Activated T-cell treated with anti-CD3 and anti-CD28 coated beads for 48 hours (primary cell): ENCODE measurements around the gene ERBB3.

Source experiments
- DNase-seq: peaks from one replicate; pipeline ENCODE4 v3.0.0-alpha.2; 2020; ENCODE audit warnings: low read depth

ERBB3 gene

DNA sequence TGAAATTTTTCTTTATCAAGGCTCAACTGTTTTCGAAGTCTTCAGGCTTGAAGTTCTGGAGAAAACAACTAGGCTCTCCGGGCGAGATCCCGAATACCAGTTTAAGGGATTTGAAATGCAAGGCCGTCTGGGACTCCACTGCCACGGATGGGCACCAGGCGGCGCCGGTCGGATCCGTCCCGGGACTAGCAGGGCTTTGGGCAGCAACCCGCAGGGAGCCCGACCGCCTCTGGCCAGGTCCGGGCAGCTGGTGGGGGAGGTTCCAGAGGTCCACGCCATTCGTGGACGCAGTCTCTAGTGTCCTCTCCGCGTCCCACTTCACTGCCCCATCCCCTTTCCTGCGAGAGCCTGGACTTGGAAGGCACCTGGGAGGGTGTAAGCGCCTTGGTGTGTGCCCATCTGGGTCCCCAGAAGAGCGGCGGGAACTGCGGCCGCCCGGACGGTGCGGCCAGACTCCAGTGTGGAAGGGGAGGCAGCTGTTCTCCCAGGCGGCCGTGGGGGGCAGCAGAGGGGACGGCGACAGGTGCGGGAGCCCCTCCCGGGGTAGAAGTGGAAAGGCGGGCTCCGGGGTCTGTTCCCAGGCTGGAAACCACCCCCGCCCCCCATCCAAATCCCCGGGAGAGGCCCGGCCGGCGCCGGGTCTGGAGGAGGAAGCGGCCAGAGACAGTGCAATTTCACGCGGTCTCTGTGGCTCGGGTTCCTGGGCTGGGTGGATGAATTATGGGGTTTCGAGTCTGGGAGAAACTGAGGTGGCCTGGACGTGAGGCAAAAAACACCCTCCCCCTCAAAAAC, 838 bp upstream of the ERBB3 start:
- peak; percentile 49 for DNase-seq

GRCh38 chr12:56080556-56081138, 682 bp downstream of the ERBB3 start:
- no peak for DNase-seq

- no peak for DNase-seq
Measured at GRCh38 chr12:56081393-56082347, 1.7 kb downstream of the ERBB3 start.

- DNase-seq, result no peak
Measured at GRCh38 chr12:56082382-56082781, 2.4 kb downstream of the ERBB3 start.

GRCh38 chr12:56082967-56083366, 3.0 kb downstream of the ERBB3 start:
- no peak for DNase-seq

- DNase-seq, result peak; percentile 14
Measured at GRCh38 chr12:56084958-56085543, 5.1 kb downstream of the ERBB3 start.

GRCh38 chr12:56086096-56086495, 6.1 kb downstream of the ERBB3 start:
- DNase-seq, result no peak

GRCh38 chr12:56086608-56087007, 6.6 kb downstream of the ERBB3 start:
- DNase-seq, result no peak

DNA sequence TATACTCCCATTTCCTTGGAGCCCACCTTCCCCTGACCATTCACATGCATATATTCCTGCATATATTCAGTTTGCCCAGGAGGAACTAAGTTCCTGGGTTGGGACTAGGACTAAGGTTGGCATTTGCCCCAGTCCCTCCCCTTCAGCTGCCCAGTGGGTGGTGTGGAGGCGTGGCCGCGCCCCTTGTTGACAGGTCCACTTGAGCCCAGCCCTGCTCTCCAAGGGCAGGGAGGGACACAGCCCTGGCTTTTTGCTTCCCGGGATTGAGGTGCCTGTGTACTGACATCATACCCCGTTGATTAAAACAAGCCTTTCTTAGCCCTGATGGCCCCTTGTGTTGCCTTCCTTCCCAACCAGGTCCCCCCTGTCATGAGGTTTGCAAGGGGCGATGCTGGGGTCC, 7.3 kb downstream of the ERBB3 start:
- no peak for DNase-seq

DNA sequence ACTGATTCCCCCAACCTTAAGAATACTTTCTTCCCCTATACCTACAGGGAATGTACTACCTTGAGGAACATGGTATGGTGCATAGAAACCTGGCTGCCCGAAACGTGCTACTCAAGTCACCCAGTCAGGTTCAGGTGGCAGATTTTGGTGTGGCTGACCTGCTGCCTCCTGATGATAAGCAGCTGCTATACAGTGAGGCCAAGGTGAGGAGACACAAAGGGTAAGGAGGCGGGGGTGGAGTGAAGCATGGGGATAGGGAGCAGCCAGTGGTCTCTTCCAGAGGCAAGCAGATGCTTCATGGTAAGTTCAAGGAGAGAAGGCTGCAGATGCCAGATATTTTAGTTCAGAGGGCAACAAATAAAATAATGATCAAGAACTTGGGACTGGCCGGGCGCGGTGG, 17.8 kb downstream of the ERBB3 start:
- no peak for DNase-seq

DNA sequence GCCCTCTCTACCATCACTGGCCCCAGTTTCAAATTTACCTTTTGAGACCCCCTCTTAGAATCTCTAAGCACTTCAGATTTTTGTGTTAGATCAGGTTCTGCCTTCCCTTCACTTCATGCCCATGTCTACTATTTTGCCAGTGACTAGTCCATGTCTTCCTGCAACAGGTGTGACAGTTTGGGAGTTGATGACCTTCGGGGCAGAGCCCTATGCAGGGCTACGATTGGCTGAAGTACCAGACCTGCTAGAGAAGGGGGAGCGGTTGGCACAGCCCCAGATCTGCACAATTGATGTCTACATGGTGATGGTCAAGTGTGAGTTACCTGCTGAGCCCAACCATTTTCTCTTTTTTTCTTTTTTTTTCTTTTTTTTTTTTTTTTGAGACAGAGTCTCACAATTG, 18.6 kb downstream of the ERBB3 start:
- no peak for DNase-seq

- no peak for DNase-seq
Measured at GRCh38 chr12:56099787-56100186, 19.8 kb downstream of the ERBB3 start.

DNA sequence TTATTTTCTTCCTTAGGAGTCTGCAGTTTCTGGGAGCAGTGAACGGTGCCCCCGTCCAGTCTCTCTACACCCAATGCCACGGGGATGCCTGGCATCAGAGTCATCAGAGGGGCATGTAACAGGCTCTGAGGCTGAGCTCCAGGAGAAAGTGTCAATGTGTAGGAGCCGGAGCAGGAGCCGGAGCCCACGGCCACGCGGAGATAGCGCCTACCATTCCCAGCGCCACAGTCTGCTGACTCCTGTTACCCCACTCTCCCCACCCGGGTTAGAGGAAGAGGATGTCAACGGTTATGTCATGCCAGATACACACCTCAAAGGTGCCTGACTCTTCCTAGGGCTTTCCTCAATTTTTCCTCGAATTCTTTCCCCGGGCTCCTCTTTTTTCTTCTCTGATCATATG, 21.1 kb downstream of the ERBB3 start:
- DNase-seq, result no peak

GRCh38 chr12:56102683-56103065, 22.7 kb downstream of the ERBB3 start:
- DNase-seq, result no peak

DNA sequence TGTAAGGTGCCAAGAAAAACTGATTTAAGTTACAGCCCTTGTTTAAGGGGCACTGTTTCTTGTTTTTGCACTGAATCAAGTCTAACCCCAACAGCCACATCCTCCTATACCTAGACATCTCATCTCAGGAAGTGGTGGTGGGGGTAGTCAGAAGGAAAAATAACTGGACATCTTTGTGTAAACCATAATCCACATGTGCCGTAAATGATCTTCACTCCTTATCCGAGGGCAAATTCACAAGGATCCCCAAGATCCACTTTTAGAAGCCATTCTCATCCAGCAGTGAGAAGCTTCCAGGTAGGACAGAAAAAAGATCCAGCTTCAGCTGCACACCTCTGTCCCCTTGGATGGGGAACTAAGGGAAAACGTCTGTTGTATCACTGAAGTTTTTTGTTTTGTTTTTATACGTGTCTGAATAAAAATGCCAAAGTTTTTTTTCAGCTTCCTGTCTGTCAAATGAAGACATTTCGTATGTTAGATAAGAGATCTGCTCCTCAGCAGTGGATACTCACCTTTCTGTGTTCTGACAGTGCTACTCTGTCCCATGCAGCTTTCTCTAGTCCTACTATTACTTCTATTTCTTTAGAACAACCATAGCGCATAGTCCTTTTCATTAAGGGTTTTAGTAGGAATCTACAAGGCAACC, 23.2 kb downstream of the ERBB3 start:
- no peak for DNase-seq

- DNase-seq, result no peak
Measured at GRCh38 chr12:56103823-56104108, 23.8 kb downstream of the ERBB3 start.

GRCh38 chr12:56104109-56104814, 24.3 kb downstream of the ERBB3 start, which contains the start of gene PA2G4:
TSS of gene PA2G4 (plus strand) at chr12:56104559. CDS start at chr12:56104738, 179 bp downstream.
- DNase-seq, result peak; percentile 98

GRCh38 chr12:56104815-56105608, 25.0 kb downstream of the ERBB3 start:
- DNase-seq, result peak; percentile 18

DNA sequence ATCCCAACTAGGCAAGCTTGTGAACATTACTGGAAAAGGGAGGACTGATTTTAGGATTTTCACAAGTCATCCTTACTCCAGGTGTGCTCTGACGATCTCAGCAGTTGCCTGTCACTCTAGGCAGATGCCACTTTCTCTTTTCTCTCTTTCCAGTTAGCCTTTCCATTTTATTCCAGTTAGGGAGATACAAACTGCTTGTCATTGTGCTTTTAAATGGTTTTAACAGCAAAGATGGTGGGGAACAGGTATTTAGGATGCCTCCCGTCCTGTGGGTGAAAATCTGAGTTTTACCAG, 25.6 kb downstream of the ERBB3 start:
- no peak for DNase-seq

- no peak for DNase-seq
Measured at GRCh38 chr12:56107242-56107641, 27.3 kb downstream of the ERBB3 start.

DNA sequence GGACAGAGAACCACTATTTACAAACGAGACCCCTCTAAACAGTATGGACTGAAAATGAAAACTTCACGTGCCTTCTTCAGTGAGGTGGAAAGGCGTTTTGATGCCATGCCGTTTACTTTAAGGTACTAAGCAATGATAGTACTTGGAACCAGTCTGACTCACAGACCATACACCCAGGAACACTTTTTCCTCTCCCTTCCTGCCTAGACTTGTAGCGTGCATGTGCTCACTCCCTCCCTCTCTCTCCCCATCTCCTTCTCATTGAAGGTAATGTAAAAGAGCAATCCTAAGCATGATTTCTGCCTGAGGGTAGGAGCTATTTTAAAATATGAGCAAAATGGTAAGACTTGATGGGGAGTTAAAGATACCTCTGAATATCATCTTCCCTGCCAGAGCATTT, 30.6 kb downstream of the ERBB3 start:
- DNase-seq, result no peak
